H1 (cell line): ENCODE results near the gene CNIH3. TPM values are rescaled to one million over a fixed set of nuclear protein-coding genes. Genes with fewer than 3 reads are reported as not detected.

Source experiments
- CTCF ChIA-PET: fragments of 300-600 bp; sonication (Branson Sonifier 250); formaldehyde crosslinking; loops from one replicate; lab custom pipeline; 2021; ENCODE audit not compliant: partially characterized antibody; lab: Charles Lee
- POLR2A ChIA-PET: fragments of 300-600 bp; sonication (Branson Sonifier 250); formaldehyde crosslinking; loops from one replicate; lab custom pipeline; 2021; ENCODE audit warnings: inconsistent platforms; ENCODE audit not compliant: partially characterized antibody; lab: Charles Lee
- DNase-seq, 2 experiments: peaks; one replicate each; pipeline versions ENCODE4 v3.0.0 to v3.0.0-alpha.2; 2010 to 2022; ENCODE audit warnings: low spot score in 2 of 2, low read depth in 1 of 2, mixed read lengths in 1 of 2
- FAIRE-seq: peaks from 2 replicates; lab custom pipeline; 2011; peaks lifted over from hg19 to GRCh38; lab: Jason Lieb, UNC
- H2AFZ ChIP-seq: 2 replicates; pipeline ENCODE4 v1.8.1; 2012; ENCODE audit warnings: low read length, inconsistent platforms
- H2AK5ac ChIP-seq: 2 replicates; pipeline ENCODE4 v1.6.1; 2013; ENCODE audit warnings: low read depth, low read length
- H2BK120ac ChIP-seq: replicated peaks from 2 replicates; pipeline ENCODE3; 2013; ENCODE audit warnings: low read depth, low read length, inconsistent platforms
- H2BK12ac ChIP-seq: 2 replicates; pipeline ENCODE4 v1.6.1; 2013; ENCODE audit warnings: low read depth, low read length
- H2BK15ac ChIP-seq: 2 replicates; pipeline ENCODE4 v1.6.1; 2013; ENCODE audit warnings: low read length
- H2BK20ac ChIP-seq: 2 replicates; pipeline ENCODE4 v1.6.1; 2013; ENCODE audit warnings: low read length
- H2BK5ac ChIP-seq: 2 replicates; pipeline ENCODE4 v1.6.1; 2013; ENCODE audit warnings: low read depth, low read length
- H3K14ac ChIP-seq: 2 replicates; pipeline ENCODE4 v1.6.1; 2013; ENCODE audit warnings: inconsistent platforms; ENCODE audit not compliant: insufficient read length
- H3K18ac ChIP-seq: 2 replicates; pipeline ENCODE4 v1.6.1; 2013; ENCODE audit warnings: low read length; ENCODE audit errors: extremely low read depth
- H3K23ac ChIP-seq: 2 replicates; pipeline ENCODE4 v1.6.1; 2013; ENCODE audit warnings: inconsistent platforms; ENCODE audit not compliant: insufficient read length
- H3K23me2 ChIP-seq: 2 replicates; pipeline ENCODE4 v1.6.1; 2013; ENCODE audit warnings: low read depth, low read length
- H3K27ac ChIP-seq: 2 replicates; pipeline ENCODE4 v1.6.1; 2011; ENCODE audit warnings: low read depth, low read length, inconsistent platforms
- H3K27me3 ChIP-seq, 4 experiments: replicated peaks in 1 of 4; 1 replicate in 1 of 4; 2 replicates in 3 of 4; pipeline versions ENCODE4 v1.6.1 to v1.8.1; 2011 to 2013; ENCODE audit warnings: low read length in 3 of 4, mild to moderate bottlenecking in 3 of 4, inconsistent platforms in 2 of 4, mixed read lengths in 2 of 4, moderate library complexity in 1 of 4; ENCODE audit not compliant: control insufficient read depth in 3 of 4, insufficient read depth in 3 of 4; ENCODE audit errors: extremely low read depth in 1 of 4
- H3K36me3 ChIP-seq, 4 experiments: 2 replicates each; pipeline versions ENCODE4 v1.6.1 to v1.8.1; 2011 to 2013; ENCODE audit warnings: mild to moderate bottlenecking in 4 of 4, low read length in 3 of 4, moderate library complexity in 2 of 4, control low read depth in 1 of 4, inconsistent platforms in 1 of 4; ENCODE audit not compliant: insufficient read depth in 4 of 4, control insufficient read depth in 2 of 4
- H3K4ac ChIP-seq: replicated peaks from 2 replicates; pipeline ENCODE3; 2013; ENCODE audit warnings: low read length, low read depth, mixed read lengths, inconsistent platforms; ENCODE audit not compliant: insufficient read length
- H3K4me1 ChIP-seq, 4 experiments: replicated peaks in 1 of 4; 1 replicate in 1 of 4; 2 replicates in 3 of 4; pipeline versions ENCODE4 v1.6.1 to v1.8.1; 2011 to 2013; ENCODE audit warnings: low read length in 3 of 4, inconsistent platforms in 2 of 4, mixed read lengths in 1 of 4; ENCODE audit not compliant: insufficient read depth in 4 of 4, control insufficient read depth in 3 of 4
- H3K4me2 ChIP-seq, 2 experiments: 2 replicates each; pipeline versions ENCODE4 v1.6.1 to v1.8.1; 2011 to 2013; ENCODE audit warnings: low read depth in 2 of 2, low read length in 2 of 2, control low read depth in 1 of 2, inconsistent platforms in 1 of 2, mild to moderate bottlenecking in 1 of 2; ENCODE audit not compliant: insufficient read depth in 1 of 2
- H3K4me3 ChIP-seq, 4 experiments: fragments of 200-600, 300-600 bp in 1 of 4; sonication (generic), shearing (Covaris generic), sonication (Bioruptor Twin) in 1 of 4; 2 replicates each; pipeline versions ENCODE4 v1.5.1 to v1.8.1; 2011 to 2016; ENCODE audit warnings: low read length in 4 of 4, low read depth in 3 of 4, control low read depth in 2 of 4, inconsistent platforms in 2 of 4, mild to moderate bottlenecking in 2 of 4, mixed read lengths in 1 of 4, moderate library complexity in 1 of 4; ENCODE audit not compliant: insufficient read depth in 2 of 4; ENCODE audit errors: extremely low read depth in 1 of 4
- H3K56ac ChIP-seq: replicated peaks from 2 replicates; pipeline ENCODE3; 2013; ENCODE audit warnings: low read depth, mild to moderate bottlenecking, mixed read lengths, low read length, inconsistent platforms; ENCODE audit not compliant: insufficient read length
- H3K79me1 ChIP-seq: 2 replicates; pipeline ENCODE4 v1.6.1; 2013; ENCODE audit warnings: low read depth, low read length, control low read depth
- H3K79me2 ChIP-seq, 2 experiments: 2 replicates each; pipeline versions ENCODE4 v1.6.1 to v1.8.1; 2012 to 2013; ENCODE audit warnings: low read length in 2 of 2, mild to moderate bottlenecking in 2 of 2, inconsistent platforms in 1 of 2; ENCODE audit not compliant: insufficient read depth in 2 of 2, control insufficient read depth in 1 of 2
- H3K9ac ChIP-seq, 4 experiments: replicated peaks in 1 of 4; 1 replicate in 1 of 4; 2 replicates in 3 of 4; pipeline versions ENCODE4 v1.6.1 to v1.8.1; 2011 to 2013; ENCODE audit warnings: low read depth in 3 of 4, low read length in 3 of 4, control low read depth in 2 of 4, mild to moderate bottlenecking in 2 of 4, moderate library complexity in 2 of 4, inconsistent platforms in 1 of 4; ENCODE audit errors: extremely low read depth in 1 of 4
- H3K9me3 ChIP-seq, 2 experiments: 2 replicates each; pipeline versions ENCODE4 v1.6.1 to v1.8.1; 2012 to 2013; ENCODE audit warnings: mild to moderate bottlenecking in 2 of 2, moderate library complexity in 2 of 2, control low read depth in 1 of 2, inconsistent platforms in 1 of 2, low read depth in 1 of 2, low read length in 1 of 2, mixed read lengths in 1 of 2; ENCODE audit not compliant: insufficient read depth in 2 of 2
- H4K20me1 ChIP-seq, 2 experiments: replicated peaks in 1 of 2; 2 replicates each; pipeline versions ENCODE3 to v1.8.1; 2011 to 2013; ENCODE audit warnings: inconsistent platforms in 2 of 2, low read length in 2 of 2, mild to moderate bottlenecking in 1 of 2; ENCODE audit not compliant: insufficient read depth in 2 of 2, control insufficient read depth in 1 of 2
- H4K5ac ChIP-seq: 2 replicates; pipeline ENCODE4 v1.6.1; 2013; ENCODE audit warnings: low read length, low read depth, mixed read lengths, inconsistent platforms; ENCODE audit not compliant: insufficient read length
- H4K8ac ChIP-seq: 2 replicates; pipeline ENCODE4 v1.8.0; 2013; ENCODE audit warnings: mild to moderate bottlenecking, moderate library complexity, low read length, inconsistent platforms; ENCODE audit not compliant: insufficient read depth; ENCODE audit errors: extremely low read depth
- H4K91ac ChIP-seq: replicated peaks from 2 replicates; pipeline ENCODE3; 2013; ENCODE audit warnings: low read length, mixed read lengths, inconsistent platforms; ENCODE audit not compliant: insufficient read length
- ATF2 ChIP-seq: IDR thresholded peaks from 2 replicates; pipeline ENCODE4 v1.6.1; 2012; ENCODE audit warnings: low read length, inconsistent platforms
- CEBPB ChIP-seq: IDR thresholded peaks from 2 replicates; pipeline ENCODE4 v1.6.1; 2012; ENCODE audit warnings: low read depth, low read length
- EP300 ChIP-seq, 2 experiments: IDR thresholded peaks; 1 replicate in 1 of 2; 2 replicates in 1 of 2; pipeline ENCODE4 v1.6.1; 2011 to 2012; ENCODE audit warnings: low read depth in 2 of 2, low read length in 2 of 2, mild to moderate bottlenecking in 2 of 2, borderline replicate concordance in 1 of 2, inconsistent platforms in 1 of 2, moderate library complexity in 1 of 2
- EZH2 ChIP-seq: fragments of 200-600 bp; sonication (generic); IDR thresholded peaks from 2 replicates; pipeline ENCODE4 v1.7.1; 2012; ENCODE audit warnings: low read depth, mild to moderate bottlenecking, moderate library complexity, low read length, inconsistent platforms; ENCODE audit not compliant: severe bottlenecking
- SIX5 ChIP-seq: IDR thresholded peaks from 2 replicates; pipeline ENCODE4 v1.6.1; 2011; ENCODE audit warnings: mild to moderate bottlenecking, low read depth, low read length
- WGBS, 2 experiments: shearing (Covaris generic) in 1 of 2; methylation state at CpG; one replicate each; pipeline versions ENCODE4 v1.1.6 to v1.1.7; 2013 to 2015; ENCODE audit warnings: low lambda C conversion rate in 2 of 2, mixed read lengths in 2 of 2, inconsistent platforms in 1 of 2, low coverage in 1 of 2, missing lambda C conversion rate in 1 of 2; ENCODE audit not compliant: insufficient replicate concordance in 2 of 2, insufficient coverage in 1 of 2, insufficient read length in 1 of 2; ENCODE audit errors: extremely low coverage in 1 of 2, missing lambda C conversion rate in 1 of 2; 5-methylcytosine and 5-hydroxymethylcytosine counted together
- polyA plus RNA-seq, 7 experiments: library from polyadenylated mRNA; depleted of rRNA in 3 of 7; stranded (reverse) in 5 of 7; unstranded in 2 of 7; fragments of >200 nt in 5 of 7; fragments of 200-250 nt in 2 of 7; gene quantifications; 1 replicate in 5 of 7; 2 replicates in 1 of 7; 4 replicates in 1 of 7; pipeline versions ENCODE4 v1.2.1 to v1.2.3, GENCODE V29; 2011 to 2013; ENCODE audit warnings: missing spikeins in 2 of 7, mixed read lengths in 2 of 7
- total RNA-seq: library from RNA; stranded (reverse); fragmentation: NEBNext Ultra II Directional; extraction: Animal tissue kit (Norgen Biotek cat#: 25700); gene quantifications from 2 replicates; pipeline ENCODE4 v1.2.1, GENCODE V29; 2021

CNIH3 gene
- total and polyA plus RNA-seq, 2 of the 8 experiments (the other 6 are each of a cell fraction or from before 2014, with no cell fraction given) = 3.7 to 5.6 TPM

DNA sequence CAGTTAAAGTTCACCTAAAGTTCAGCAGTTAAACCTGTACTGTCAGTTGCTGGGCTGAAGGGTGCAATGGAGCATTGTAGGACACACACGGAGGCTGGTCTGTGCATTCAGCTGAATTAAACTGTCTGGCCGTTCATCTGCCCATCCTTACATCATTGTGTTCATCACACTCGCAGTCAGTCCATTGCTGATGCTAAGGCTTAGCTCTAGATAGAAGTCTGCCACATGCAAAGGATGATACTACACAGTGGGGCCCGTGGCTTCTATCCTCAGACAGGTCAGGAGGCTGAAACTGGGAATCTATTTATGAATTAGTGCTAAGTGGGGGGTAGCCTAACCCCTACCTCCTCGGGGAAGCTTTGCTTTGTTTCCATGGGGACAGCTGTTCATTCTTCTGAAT is 60.4 kb downstream of the CNIH3 start:
- H3K27ac ChIP-seq = no peak overlapping the region
- DNase-seq (no peak), FAIRE-seq (no peak)
- H3K23ac ChIP-seq = no peak overlapping the region
- 73% methylated on average over 5 of the region's 5 CpGs; no CpG with 5 or more reads in 1 of the 2 experiments for WGBS, 2 experiments
- H3K4ac ChIP-seq = no peak overlapping the region
- no peak overlapping the region for H3K9ac ChIP-seq
- POLR2A ChIA-PET = no interaction called here
- no peaks in the 10 kb centered on the region for H3K23me2 ChIP-seq
- no peak overlapping the region for H2BK120ac ChIP-seq
- H3K79me1 ChIP-seq = no peaks in the 10 kb centered on the region
- H2BK15ac ChIP-seq = no peak overlapping the region
- H2BK5ac ChIP-seq = no peak overlapping the region
- H3K56ac ChIP-seq = no peak overlapping the region
- H3K36me3 ChIP-seq = no peaks in the 10 kb centered on the region
- no peak overlapping the region for H4K8ac ChIP-seq
- no peaks in the 10 kb centered on the region for H4K20me1 ChIP-seq
- no peaks in the 10 kb centered on the region; a peak in 1 of 7 replicates for H3K4me1 ChIP-seq
- no peak overlapping the region for H3K14ac ChIP-seq
- no peak overlapping the region for H2BK20ac ChIP-seq
- TF ChIP-seq EP300 (IDR thresholded peaks at IDR 0.05; ENCODE audit: borderline replicate concordance in 1 of 2, low read depth in 2 of 2, low read length in 2 of 2) = no peak
- no peak for TF ChIP-seq ATF2
- no peak for TF ChIP-seq EZH2
- no peak for TF ChIP-seq SIX5
- TF ChIP-seq CEBPB = no peak
- TF ChIP-seq, all 59 proteins: peak for 0
- no peaks in the 10 kb centered on the region for H3K27me3 ChIP-seq
- H3K4me2 ChIP-seq = no peak overlapping the region
- H3K18ac ChIP-seq = no peak overlapping the region
- H2BK12ac ChIP-seq = no peak overlapping the region
- H3K9me3 ChIP-seq = no peaks in the 10 kb centered on the region
- H2AK5ac ChIP-seq = no peak overlapping the region
- no peak overlapping the region for H4K91ac ChIP-seq
- H4K5ac ChIP-seq = no peak overlapping the region
- H3K4me3 ChIP-seq = no peak overlapping the region
- no peaks in the 10 kb centered on the region for H3K79me2 ChIP-seq
- no peak overlapping the region for H2AFZ ChIP-seq
- CTCF ChIA-PET = interaction anchor here (1.0 to 3.3 kb wide), 3 partner anchors 25 to 246 kb away, joined by 4 to 8 read pairs (median 5); no protein-coding TSS in a partner anchor
